NB4 (cell line): Measurements from ENCODE around the gene C1RL.

Source experiments
- DNase-seq: peaks from one replicate; pipeline ENCODE4 v3.0.0; 2010; ENCODE audit warnings: low read depth
- H3K4me3 ChIP-seq: one replicate; pipeline ENCODE4 v1.5.1; 2011; ENCODE audit warnings: mild to moderate bottlenecking, low read depth, low read length, moderate library complexity
- CTCF ChIP-seq: IDR thresholded peaks from one replicate; pipeline ENCODE4 v1.5.1; 2012; ENCODE audit warnings: low read depth, low read length
- MAX ChIP-seq: IDR thresholded peaks from 2 replicates; pipeline ENCODE4 v1.6.1; 2011; ENCODE audit warnings: low read depth, low read length
- MYC ChIP-seq: IDR thresholded peaks from 2 replicates; pipeline ENCODE4 v1.6.1; 2011; ENCODE audit warnings: low read depth, low read length
- POLR2A ChIP-seq: IDR thresholded peaks from 2 replicates; pipeline ENCODE4 v1.6.1; 2011; ENCODE audit warnings: mild to moderate bottlenecking; ENCODE audit not compliant: insufficient read length; ENCODE audit errors: extremely low read depth

C1RL gene

GRCh38 chr12:7065073-7065623, 43.9 kb downstream of the C1RL start:
- TF ChIP-seq MYC: no peak
- TF ChIP-seq CTCF: no peak
- no peak for TF ChIP-seq MAX

GRCh38 chr12:7064516-7064915, 44.5 kb downstream of the C1RL start:
- no peak for DNase-seq
- no peak for TF ChIP-seq MYC
- TF ChIP-seq POLR2A: no peak
- no peak for TF ChIP-seq CTCF
- TF ChIP-seq MAX: no peak
- H3K4me3 ChIP-seq: no peak overlapping the region

More at GRCh38 chr12:7065073-7065623, 43.9 kb downstream of the C1RL start:
- H3K4me3 ChIP-seq: no peak overlapping the region
- no peak for DNase-seq

- H3K4me3 ChIP-seq: no peak overlapping the region
- TF ChIP-seq MYC: no peak
- no peak for TF ChIP-seq CTCF
- no peak for TF ChIP-seq MAX
- TF ChIP-seq POLR2A: no peak
- DNase-seq: no peak
Measured at GRCh38 chr12:7061596-7061995, 47.4 kb downstream of the C1RL start.

GRCh38 chr12:7061138-7061537, 47.9 kb downstream of the C1RL start:
- no peak for TF ChIP-seq CTCF
- TF ChIP-seq MAX: no peak
- no peak for TF ChIP-seq POLR2A
- no peak for TF ChIP-seq MYC
- H3K4me3 ChIP-seq: no peak overlapping the region
- DNase-seq: no peak

GRCh38 chr12:7060353-7060954, 48.6 kb downstream of the C1RL start, which contains the start of gene C1S:
Gene C1S (plus strand): TSS chr12:7060718. CDS start chr12:7061913, 1,195 bp downstream.
- TF ChIP-seq POLR2A (no peak), CTCF (no peak), MYC (no peak), MAX (no peak)
- DNase-seq: no peak
- H3K4me3 ChIP-seq: no peak within 1 kb of the TSS
